ENCODE data around the gene POU5F2. TPM values are rescaled to one million over a fixed set of nuclear protein-coding genes. Genes with fewer than 3 reads are reported as not detected.

The POU5F2 gene
- total RNA-seq, 3 donors from 2014 or later, result 4.2 to 10.4 (median 6.2) TPM

DNA sequence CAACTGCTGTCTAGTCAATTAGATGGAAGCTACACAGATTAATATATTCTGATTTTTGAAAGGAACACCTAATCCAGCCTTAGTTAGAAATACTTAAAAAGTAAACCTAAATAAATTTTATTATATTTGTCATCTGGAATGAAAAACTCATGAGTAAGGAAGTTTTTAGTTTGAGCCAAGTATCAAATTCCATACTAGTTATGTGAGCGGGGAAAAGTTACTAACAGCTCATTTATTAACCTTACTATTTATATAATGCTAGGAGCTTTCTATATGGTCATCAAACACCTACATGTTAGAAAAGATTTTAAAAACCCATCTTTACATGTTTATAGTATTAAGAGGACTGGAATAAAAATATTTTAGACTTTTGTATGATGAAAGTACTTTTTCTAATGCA is 41.6 kb upstream of the POU5F2 start:
- no peak for DNase-seq (ENCODE audit: low spot score in 2 of 2)

DNA sequence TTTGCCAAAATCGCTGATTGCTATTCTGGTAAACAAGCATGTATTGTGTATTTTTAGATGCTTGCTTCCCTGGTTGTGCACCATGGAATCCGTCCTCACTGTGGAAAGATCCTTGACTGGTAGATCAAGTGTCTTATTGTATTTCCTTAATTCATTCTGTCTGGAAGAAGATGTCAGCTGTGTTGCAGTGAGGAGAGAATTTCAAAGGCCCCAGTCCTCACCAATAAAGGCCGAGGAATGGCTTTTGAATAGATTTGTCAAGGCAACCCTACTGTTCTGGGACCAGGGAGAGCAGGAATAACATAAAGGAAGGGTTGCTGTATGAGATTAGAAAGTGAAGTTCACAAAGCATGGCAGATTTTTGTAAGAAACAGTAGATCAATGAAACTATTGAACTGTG is 36.2 kb upstream of the POU5F2 start:
- no peak overlapping the region for H3K27ac ChIP-seq
- H3K27me3 ChIP-seq, result no peaks in the 10 kb centered on the region
- DNase-seq (ENCODE audit: low spot score in 2 of 2), result no peak
- intact Hi-C loops (cut with DNase I; ENCODE audit: low total_unique reads), result loop anchor here (2.0 kb wide), 1 partner anchor 37 kb away; no protein-coding TSS in a partner anchor
- H3K4me3 ChIP-seq, result no peak overlapping the region
- peaks cover 0 to 4% of the 10 kb centered on the region in 2 donors for H3K9me3 ChIP-seq
- no peaks in the 10 kb centered on the region for H3K36me3 ChIP-seq
- H3K4me1 ChIP-seq, result no peaks in the 10 kb centered on the region
- TF ChIP-seq POLR2A (IDR thresholded peaks at IDR 0.05), result no peak

More for the DNA sequence above, 41.6 kb upstream of the POU5F2 start:
- TF ChIP-seq, protein P1, sequence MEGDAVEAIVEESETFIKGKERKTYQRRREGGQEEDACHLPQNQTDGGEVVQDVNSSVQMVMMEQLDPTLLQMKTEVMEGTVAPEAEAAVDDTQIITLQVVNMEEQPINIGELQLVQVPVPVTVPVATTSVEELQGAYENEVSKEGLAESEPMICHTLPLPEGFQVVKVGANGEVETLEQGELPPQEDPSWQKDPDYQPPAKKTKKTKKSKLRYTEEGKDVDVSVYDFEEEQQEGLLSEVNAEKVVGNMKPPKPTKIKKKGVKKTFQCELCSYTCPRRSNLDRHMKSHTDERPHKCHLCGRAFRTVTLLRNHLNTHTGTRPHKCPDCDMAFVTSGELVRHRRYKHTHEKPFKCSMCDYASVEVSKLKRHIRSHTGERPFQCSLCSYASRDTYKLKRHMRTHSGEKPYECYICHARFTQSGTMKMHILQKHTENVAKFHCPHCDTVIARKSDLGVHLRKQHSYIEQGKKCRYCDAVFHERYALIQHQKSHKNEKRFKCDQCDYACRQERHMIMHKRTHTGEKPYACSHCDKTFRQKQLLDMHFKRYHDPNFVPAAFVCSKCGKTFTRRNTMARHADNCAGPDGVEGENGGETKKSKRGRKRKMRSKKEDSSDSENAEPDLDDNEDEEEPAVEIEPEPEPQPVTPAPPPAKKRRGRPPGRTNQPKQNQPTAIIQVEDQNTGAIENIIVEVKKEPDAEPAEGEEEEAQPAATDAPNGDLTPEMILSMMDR (IDR thresholded peaks at IDR 0.05), result no peak
- TF ChIP-seq POLR2A (IDR thresholded peaks at IDR 0.05) (no peak), POLR2AphosphoS5 (IDR thresholded peaks at IDR 0.05) (no peak)
- Histone ChIP-seq H3K27ac (no peak overlapping the region), H3K4me3 (no peak overlapping the region), H3K4me1 (no peaks in the 10 kb centered on the region), H3K27me3 (no peaks in the 10 kb centered on the region), H3K9me3 (no peaks in the 10 kb centered on the region), H3K36me3 (no peaks in the 10 kb centered on the region)
- intact Hi-C loops (cut with DNase I; ENCODE audit: low total_unique reads), result loop anchor here (10.0 kb wide), 1 partner anchor 418 kb away; no protein-coding TSS in a partner anchor

DNA sequence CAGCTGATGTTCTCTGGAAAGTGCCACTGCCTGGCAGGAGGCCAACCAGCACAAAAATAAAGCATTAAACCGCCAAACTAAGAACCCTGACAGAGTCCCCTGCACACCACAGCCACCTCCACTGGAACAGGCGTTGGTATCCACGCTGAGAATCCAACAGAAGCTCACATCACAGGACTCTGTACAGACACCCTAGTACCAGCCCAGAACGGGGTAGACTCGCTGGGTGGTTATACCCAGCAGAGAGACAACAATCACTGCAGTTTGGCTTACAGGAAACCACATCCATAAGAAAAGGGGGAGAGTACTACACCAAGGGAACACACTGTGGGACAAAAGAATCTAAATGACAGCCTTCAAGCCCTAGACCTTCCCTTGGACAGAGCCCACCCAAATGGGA is 15.0 kb upstream of the POU5F2 start:
- Histone ChIP-seq H3K27me3 (no peaks in the 10 kb centered on the region), H3K36me3 (no peaks in the 10 kb centered on the region), H3K27ac (no peak overlapping the region), H3K9me3 (peaks cover 11 to 20% of the 10 kb centered on the region in 2 donors), H3K4me1 (no peaks in the 10 kb centered on the region), H3K4me3 (no peak overlapping the region)
- no peak for TF ChIP-seq POLR2A (IDR thresholded peaks at IDR 0.05)
- no peak for TF ChIP-seq POLR2AphosphoS5 (IDR thresholded peaks at IDR 0.05)
- TF ChIP-seq, protein P1 (IDR thresholded peaks at IDR 0.05), result no peak
- DNase-seq (ENCODE audit: low spot score in 2 of 2), result no peak
- intact Hi-C loops (cut with DNase I; ENCODE audit: low total_unique reads), result no loop called here

DNA sequence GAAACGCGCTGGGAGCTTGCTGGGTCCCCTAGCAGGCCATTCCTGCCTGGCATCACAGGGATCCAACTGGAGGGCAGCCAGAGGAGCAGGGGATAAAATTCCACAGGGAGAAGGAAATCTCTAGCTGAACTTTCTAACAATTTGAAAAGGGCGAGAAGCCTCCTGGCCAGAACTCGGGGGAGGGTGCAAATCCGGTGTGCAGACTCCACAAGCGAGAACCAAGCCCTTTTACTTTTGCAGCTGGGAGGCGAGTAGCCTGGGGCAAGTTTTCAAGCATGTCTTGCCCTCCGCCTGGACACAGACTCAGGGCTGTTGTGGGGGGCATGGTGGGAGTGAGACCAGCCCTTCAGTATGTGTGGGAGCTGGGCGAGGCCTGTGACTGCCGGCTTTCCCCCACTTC is 14.3 kb upstream of the POU5F2 start:
- Histone ChIP-seq H3K27ac (no peak overlapping the region), H3K36me3 (no peaks in the 10 kb centered on the region), H3K27me3 (no peaks in the 10 kb centered on the region), H3K4me1 (no peaks in the 10 kb centered on the region), H3K4me3 (no peak overlapping the region), H3K9me3 (peaks cover 5 to 14% of the 10 kb centered on the region in 2 donors)
- intact Hi-C loops (cut with DNase I; ENCODE audit: low total_unique reads), result no loop called here
- TF ChIP-seq, protein P1 (IDR thresholded peaks at IDR 0.05), result no peak
- TF ChIP-seq POLR2A (IDR thresholded peaks at IDR 0.05) (no peak), POLR2AphosphoS5 (IDR thresholded peaks at IDR 0.05) (no peak)
- no peak for DNase-seq (ENCODE audit: low spot score in 2 of 2)

DNA sequence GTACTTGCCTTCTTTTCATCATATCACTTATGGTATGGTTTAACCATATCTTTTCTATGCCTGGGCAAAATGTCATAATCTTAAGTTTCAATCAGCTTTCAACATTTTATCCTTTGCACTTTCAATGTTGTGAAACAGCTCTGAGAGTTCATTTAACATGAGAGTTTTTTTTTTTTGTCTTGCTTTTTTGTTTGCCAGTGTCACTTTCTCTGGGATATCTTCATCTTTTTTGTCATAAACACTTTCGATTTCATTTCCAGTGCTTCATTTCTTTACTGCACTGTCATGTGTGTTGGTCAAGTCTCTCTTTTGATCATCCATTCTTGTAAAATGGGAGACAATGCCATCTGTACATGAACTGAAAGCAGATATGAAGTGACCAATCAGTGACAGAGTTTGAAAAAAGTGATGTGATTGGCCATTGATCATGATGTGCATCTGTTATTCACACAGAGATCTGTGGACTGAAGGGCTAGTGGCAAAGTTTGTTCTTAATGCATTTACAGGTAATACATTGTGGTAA is 7.5 kb upstream of the POU5F2 start:
- H3K4me1 ChIP-seq, result no peaks in the 10 kb centered on the region
- TF ChIP-seq POLR2A (IDR thresholded peaks at IDR 0.05), result no peak
- TF ChIP-seq, protein P1 (IDR thresholded peaks at IDR 0.05), result no peak
- intact Hi-C loops (cut with DNase I; ENCODE audit: low total_unique reads), result no loop called here

More for the DNA sequence above, 7.5 kb upstream of the POU5F2 start:
- H3K27ac ChIP-seq, result no peak overlapping the region
- no peaks in the 10 kb centered on the region for H3K9me3 ChIP-seq
- no peaks in the 10 kb centered on the region for H3K27me3 ChIP-seq
- H3K4me3 ChIP-seq, result no peak overlapping the region
- H3K36me3 ChIP-seq, result no peaks in the 10 kb centered on the region
- no peak for DNase-seq (ENCODE audit: low spot score in 2 of 2)
